Embryonic facial prominence (tissue), 1 donor: Measurements from ENCODE around the gene GMCL2.

Experiments used
- DNase-seq: peaks from one replicate; pipeline ENCODE4 v3.0.0-alpha.2; 2016; ENCODE audit errors: extremely low spot score

GMCL2 gene

DNA sequence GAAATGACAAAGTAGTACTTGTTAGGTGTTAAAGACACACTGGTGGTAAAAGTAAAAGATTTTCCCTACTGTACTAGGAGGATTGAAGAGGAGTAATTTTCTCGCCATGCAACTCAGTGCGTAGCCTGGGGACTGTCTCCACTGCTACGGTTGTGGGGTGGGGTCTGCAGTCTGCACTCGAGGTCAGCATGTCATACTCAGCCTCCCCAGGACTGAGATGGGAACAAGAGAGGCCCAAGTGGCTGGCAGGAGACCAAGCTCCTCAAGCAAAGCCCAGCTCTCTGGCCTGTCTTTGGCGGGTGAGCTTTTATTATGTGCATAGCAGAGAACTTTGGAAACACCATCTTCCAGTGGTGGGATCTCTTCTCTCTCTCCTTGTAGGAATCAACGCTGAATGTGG, 43.9 kb downstream of the GMCL2 start:
- no peak for DNase-seq

DNA sequence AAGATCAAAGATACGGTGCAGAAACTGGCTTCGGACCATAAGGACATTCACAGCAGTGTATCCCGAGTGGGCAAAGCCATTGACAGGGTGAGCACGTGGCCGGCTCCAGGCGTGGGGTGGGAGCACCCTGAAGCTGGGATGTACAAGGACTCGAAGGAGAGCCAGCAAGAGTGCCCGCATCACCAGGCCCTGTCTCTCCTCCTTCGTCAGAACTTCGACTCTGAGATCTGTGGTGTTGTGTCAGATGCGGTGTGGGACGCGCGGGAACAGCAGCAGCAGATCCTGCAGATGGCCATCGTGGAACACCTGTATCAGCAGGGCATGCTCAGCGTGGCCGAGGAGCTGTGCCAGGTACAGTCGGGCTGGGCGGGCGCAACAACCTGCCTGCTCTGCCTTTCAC, 44.5 kb downstream of the GMCL2 start:
- DNase-seq, result no peak

DNA sequence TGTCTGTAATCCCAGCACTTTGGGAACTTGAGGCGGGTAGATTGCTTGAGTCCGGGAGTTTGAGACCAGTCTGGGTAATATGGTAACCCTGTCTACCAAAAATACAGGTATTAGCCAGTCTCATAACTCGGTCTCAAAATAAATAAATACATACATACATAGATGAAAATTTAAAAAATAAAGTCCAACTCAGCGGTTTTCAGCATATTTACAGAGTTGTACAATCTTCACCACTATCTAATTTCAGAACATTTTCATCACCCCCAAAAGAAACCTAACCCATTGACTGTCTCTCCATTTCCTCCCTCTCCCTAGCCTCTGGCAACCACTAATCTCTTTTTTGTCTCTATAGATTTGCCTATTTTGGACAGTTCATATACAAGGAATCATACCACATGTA, 45.6 kb downstream of the GMCL2 start:
- DNase-seq, result no peak

DNA sequence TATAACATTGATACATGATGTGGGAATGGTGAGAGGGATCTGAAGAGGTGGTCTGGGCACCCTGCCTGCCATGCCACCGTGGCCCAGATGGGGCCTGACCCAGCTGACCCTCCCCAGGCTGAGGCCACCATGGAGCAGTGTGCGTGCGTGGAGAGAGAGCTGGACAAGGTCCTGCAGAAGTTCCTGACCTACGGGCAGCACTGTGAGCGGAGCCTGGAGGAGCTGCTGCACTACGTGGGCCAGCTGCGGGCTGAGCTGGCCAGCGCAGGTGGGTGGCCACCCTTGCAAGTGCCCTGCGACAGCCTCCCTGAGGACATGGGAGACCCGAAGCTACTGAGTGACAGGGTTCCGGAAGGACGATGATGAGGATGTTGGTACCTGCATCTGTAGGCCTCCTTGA, 49.2 kb downstream of the GMCL2 start:
- DNase-seq, result no peak

DNA sequence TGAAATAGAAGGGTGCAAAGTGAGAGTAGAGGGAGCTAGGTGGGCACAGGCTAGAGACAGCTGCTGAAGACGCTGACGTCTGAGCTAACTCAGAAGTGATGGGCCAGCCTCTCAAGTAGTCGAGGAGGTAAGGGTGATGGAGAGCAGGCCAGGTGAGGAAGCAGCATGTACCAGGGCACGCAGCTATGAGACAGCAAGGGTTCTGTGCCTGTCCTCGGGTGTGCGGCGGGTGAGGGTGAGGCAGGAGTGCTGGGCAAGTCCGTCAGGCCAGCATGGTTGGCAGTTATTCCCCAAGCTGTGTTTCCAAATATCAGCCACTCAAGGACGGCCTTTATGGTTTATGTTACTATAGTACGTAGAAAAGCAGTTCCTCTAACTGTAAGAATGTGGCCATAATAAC, 50.2 kb downstream of the GMCL2 start:
- DNase-seq, result no peak
